ENCODE measurements around the gene ZSWIM4.

DNA sequence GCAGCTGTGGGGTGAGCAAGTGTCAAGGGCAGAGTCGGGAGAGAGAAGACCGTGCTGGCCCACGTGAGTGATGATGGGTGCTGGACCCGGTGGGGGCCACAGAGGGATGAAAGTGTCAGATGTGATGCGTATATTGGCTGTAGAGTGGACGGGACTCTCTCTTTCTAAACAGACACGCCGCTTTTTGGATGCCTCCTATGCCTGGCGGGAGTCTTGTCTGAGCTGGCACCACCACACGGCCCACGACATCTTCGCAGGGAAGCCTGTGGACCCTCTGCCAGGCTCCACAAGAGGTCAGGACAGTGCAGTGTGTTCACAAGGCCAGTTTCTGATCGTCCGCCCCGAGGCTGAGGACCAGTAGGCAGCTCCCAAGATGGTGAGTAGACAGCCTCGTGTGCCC, 43.8 kb upstream of the ZSWIM4 start:
- TF ChIP-seq ZFP30 (CRISPR knock-in tag; IDR thresholded peaks at IDR 0.05) (no peak), ZNF565 (CRISPR knock-in tag; conservative IDR thresholded peaks at IDR 0.05; ENCODE audit: low read depth) (no peak)
- TF ChIP-seq, protein P1, sequence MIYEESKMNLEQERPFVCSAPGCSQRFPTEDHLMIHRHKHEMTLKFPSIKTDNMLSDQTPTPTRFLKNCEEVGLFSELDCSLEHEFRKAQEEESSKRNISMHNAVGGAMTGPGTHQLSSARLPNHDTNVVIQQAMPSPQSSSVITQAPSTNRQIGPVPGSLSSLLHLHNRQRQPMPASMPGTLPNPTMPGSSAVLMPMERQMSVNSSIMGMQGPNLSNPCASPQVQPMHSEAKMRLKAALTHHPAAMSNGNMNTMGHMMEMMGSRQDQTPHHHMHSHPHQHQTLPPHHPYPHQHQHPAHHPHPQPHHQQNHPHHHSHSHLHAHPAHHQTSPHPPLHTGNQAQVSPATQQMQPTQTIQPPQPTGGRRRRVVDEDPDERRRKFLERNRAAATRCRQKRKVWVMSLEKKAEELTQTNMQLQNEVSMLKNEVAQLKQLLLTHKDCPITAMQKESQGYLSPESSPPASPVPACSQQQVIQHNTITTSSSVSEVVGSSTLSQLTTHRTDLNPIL (CRISPR knock-in tag; IDR thresholded peaks at IDR 0.05; ENCODE audit: low read depth) = no peak

Data from SK-N-SH treated with all-trans-retinoic acid at 6 μM for 48 hours (cell line).